WERI-Rb-1 (cell line): ENCODE data around the gene KRT85.

ENCODE experiments used
- DNase-seq: peaks from one replicate; pipeline ENCODE4 v3.0.0-alpha.2; 2020
- H3K27ac ChIP-seq: fragments of 250-450 bp; sonication (Bioruptor Pico); 2 replicates; pipeline ENCODE4 v1.5.1; 2020; ENCODE audit warnings: mild to moderate bottlenecking, moderate library complexity
- H3K27me3 ChIP-seq: fragments of 250-450 bp; sonication (Bioruptor Pico); 2 replicates; pipeline ENCODE4 v1.5.1; 2021; ENCODE audit warnings: mild to moderate bottlenecking, low read depth, moderate library complexity; ENCODE audit not compliant: insufficient read depth, severe bottlenecking
- H3K36me3 ChIP-seq: fragments of 250-450 bp; sonication (Bioruptor Pico); 2 replicates; pipeline ENCODE4 v1.5.1; 2020; ENCODE audit warnings: mild to moderate bottlenecking, moderate library complexity
- H3K4me3 ChIP-seq: 2 replicates; pipeline ENCODE4 v1.5.1; 2011; ENCODE audit warnings: low read depth, mild to moderate bottlenecking, control low read depth, low read length
- H3K9me3 ChIP-seq: fragments of 250-450 bp; sonication (Bioruptor Pico); 2 replicates; pipeline ENCODE4 v1.5.1; 2021; ENCODE audit warnings: mild to moderate bottlenecking, moderate library complexity; ENCODE audit not compliant: severe bottlenecking
- CTCF ChIP-seq: IDR thresholded peaks from 2 replicates; pipeline ENCODE4 v1.5.1; 2011; ENCODE audit warnings: low read depth, mild to moderate bottlenecking, control low read depth, inconsistent platforms, low read length

The KRT85 gene

GRCh38 chr12:52314511-52314910, 52.8 kb downstream of the KRT85 start:
- no peak for DNase-seq
- H3K27ac ChIP-seq = no peak overlapping the region
- H3K9me3 ChIP-seq = no peaks in the 10 kb centered on the region
- no peak for TF ChIP-seq CTCF
- H3K27me3 ChIP-seq = peaks cover 19% of the 10 kb centered on the region
- H3K36me3 ChIP-seq = no peaks in the 10 kb centered on the region
- no peak overlapping the region for H3K4me3 ChIP-seq

GRCh38 chr12:52313926-52314325, 53.4 kb downstream of the KRT85 start:
- no peak overlapping the region for H3K4me3 ChIP-seq
- H3K27ac ChIP-seq = no peak overlapping the region
- H3K27me3 ChIP-seq = peaks cover 24% of the 10 kb centered on the region
- no peaks in the 10 kb centered on the region for H3K36me3 ChIP-seq
- DNase-seq = no peak
- no peak for TF ChIP-seq CTCF
- H3K9me3 ChIP-seq = no peaks in the 10 kb centered on the region

GRCh38 chr12:52313461-52313860, 53.8 kb downstream of the KRT85 start:
- Histone ChIP-seq H3K36me3 (no peaks in the 10 kb centered on the region), H3K27ac (no peak overlapping the region), H3K9me3 (no peaks in the 10 kb centered on the region), H3K4me3 (no peak overlapping the region), H3K27me3 (peaks cover 26% of the 10 kb centered on the region)
- DNase-seq = no peak
- no peak for TF ChIP-seq CTCF

- DNase-seq = no peak
- TF ChIP-seq CTCF = no peak
- Histone ChIP-seq H3K9me3 (no peaks in the 10 kb centered on the region), H3K27ac (no peak overlapping the region), H3K27me3 (peaks cover 38% of the 10 kb centered on the region), H3K4me3 (no peak overlapping the region), H3K36me3 (no peaks in the 10 kb centered on the region)
Measured at GRCh38 chr12:52312086-52312485, 55.2 kb downstream of the KRT85 start.

- Histone ChIP-seq H3K27me3 (peaks cover 44% of the 10 kb centered on the region), H3K4me3 (no peak overlapping the region), H3K9me3 (no peaks in the 10 kb centered on the region), H3K36me3 (no peaks in the 10 kb centered on the region), H3K27ac (no peak overlapping the region)
- DNase-seq = no peak
- TF ChIP-seq CTCF = no peak
Measured at GRCh38 chr12:52311285-52311648, 56.0 kb downstream of the KRT85 start.

GRCh38 chr12:52310622-52311284, 56.5 kb downstream of the KRT85 start:
- no peak for DNase-seq
- Histone ChIP-seq H3K27ac (no peak overlapping the region), H3K27me3 (peaks cover 45% of the 10 kb centered on the region), H3K4me3 (no peak overlapping the region), H3K36me3 (no peaks in the 10 kb centered on the region), H3K9me3 (no peaks in the 10 kb centered on the region)
- TF ChIP-seq CTCF = no peak
